GM21529 (cell line): ENCODE measurements around the gene FOXF1.

ENCODE experiments used
- ATAC-seq: cut with Tn5 transposase; IDR thresholded peaks from one replicate; pipeline ENCODE4 v1.9.1; 2021; ENCODE audit not compliant: unreplicated experiment

FOXF1 gene

DNA sequence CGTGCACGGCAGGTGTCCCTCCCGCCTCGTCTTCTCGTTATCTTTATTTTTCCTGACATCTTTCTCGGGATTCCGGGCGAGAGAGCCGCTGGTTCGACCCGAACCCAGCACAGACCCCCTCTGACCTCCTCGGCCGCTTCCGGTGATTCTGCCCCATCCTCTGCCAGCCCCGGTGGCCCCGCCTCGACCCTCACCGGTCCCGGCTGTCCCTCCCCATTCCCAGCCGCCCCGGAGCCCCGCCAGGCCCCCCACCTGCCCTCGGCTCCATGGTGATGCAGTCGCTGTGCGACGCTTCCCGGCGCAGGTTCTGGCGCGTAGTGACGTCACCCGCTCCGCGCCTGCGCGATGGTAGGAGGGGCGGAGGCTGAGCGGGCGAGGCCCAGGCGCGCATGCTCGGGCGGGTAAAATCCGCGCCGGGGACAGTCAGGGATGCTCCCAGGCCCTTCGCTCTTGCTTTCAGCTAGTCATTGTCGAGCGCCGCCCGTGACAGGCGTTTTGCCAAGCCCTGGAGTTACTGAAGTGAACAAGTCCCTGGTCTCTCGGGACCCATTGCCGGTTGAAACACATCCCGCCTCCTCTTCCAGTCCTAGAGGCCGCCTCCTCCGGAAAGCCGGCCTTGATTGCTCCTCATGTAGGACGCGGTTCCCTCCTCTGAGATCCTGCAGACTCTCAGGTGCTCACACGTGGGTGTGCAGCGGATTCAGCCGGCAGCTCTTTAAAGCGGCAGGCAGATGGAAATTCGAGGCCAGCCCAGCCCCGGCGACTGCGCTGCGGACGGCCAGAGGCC is 44.8 kb downstream of the FOXF1 start, which contains the start of gene MTHFSD:
TSS of gene MTHFSD (minus strand) at position 319 of the 787 bp plus-strand sequence. CDS start at position 268, 51 bp downstream.
- peak; percentile 88 for ATAC-seq

DNA sequence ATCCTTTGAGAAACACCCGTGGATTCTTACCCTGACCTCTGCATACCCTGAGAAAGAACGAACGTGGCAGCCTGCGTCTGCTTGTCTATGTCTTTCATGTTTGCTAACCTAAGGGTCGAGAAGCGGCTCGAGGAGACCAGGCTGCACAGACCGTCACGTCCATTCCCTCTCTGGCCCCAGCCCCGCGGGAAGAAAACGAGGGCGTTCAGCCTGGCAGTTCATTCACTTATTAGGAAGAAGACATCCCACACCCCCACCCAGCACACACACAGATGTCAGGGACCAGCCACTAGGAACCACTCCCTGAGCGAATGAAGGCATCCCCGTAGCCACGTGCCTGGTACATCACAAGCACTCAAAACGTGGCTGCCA is 45.4 kb downstream of the FOXF1 start:
- no peak for ATAC-seq

DNA sequence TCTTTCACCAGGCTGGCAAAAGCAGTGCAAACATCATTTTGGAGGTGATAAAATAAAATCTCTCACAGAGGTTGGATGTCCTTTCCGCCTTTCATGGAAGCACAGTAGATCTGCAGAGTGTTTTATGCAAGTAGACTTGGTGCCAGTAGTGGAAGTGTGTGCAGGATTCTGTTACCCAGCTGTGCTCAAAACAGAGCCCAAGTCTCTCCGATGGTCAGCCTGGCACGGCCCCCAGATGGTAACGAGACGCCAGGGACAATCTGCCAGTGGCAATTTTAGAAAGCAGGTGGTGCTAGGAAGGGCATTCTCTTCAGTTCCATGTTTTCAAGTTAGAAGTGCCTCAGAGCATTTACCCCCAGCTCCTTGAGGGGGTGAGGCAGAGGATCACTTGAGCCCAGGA is 46.2 kb downstream of the FOXF1 start:
- no peak for ATAC-seq

DNA sequence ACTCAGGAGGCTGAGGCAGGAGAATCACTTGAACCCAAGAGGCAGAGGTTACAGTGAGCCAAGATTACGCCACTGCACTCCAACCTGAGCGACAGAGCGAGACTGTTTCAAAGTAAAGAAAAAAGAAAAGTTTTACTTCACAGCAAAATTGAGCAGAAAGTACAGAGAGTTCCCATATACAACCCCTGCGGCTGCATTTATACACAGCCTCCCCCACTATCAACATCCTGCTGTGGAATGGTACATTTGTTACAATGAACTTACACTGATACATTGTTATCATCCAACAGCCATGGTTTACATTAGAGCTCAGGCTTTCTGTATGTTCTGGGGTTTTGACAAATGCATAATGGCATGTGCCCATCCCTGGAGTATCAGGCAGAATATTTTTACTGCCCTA is 47.3 kb downstream of the FOXF1 start:
- no peak for ATAC-seq

DNA sequence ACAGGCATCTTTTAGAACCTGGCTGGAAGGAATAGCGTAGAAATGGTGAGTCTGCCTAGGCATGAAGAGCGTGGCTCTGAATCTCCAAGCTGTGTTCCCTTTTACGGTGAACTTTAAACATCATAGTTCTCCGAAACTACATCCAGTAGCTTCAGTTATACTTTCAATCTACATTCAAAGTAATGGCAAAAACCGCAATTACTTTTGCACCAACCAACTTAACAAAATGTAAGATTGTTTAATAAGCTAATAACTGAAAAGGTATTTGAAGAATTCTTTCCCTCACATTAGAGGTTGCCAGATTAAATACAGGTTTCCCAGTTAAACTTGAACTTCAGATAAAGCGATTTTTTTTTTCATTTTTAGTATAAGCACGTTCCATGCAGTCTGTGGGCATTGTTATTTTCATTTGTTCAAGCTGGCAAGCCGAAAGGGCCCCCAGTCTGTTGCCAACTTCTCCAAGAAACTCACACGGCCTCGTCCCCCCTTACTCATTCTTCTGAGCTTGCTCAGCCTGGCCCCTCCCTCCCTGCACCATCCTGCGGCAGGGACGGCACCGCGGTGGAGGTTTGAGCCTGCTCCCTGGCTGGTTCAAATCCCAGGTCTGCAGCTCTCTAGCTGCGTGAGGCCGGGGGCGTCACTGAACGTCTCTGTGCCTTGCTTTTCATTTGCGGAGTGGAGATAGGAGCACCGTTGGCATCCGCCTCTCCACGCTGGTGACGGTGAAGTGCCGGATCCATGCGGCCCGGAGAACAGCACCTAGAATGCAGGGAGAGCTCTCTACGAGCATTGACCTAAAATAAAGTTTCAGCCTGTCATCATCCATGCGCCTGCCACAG is 48.2 kb downstream of the FOXF1 start:
- no peak for ATAC-seq

DNA sequence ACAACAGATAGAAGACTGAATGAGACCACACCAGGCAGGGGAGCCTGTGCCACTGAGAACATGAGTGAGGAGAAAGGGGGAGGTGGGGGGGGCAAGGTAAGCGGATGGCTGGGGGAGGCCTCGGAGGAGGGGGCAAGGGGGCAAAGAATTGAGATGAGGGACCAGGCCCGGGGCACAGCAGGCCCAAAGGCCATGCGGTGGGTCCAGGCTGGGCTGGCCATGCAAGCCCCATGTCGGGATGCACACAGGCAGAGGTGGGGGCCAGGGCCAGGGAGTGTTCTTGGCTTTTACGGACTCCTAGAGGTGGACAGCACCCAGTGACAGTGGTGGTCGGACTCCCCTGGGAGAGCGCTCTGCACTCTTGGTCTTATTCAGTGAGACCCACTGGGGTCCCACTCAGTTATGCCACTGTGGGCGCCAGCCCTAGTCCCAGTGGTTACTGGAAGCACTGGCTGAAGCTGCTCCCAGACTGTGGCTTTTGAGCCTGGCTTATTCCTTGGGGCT is 49.5 kb downstream of the FOXF1 start:
- ATAC-seq = no peak

DNA sequence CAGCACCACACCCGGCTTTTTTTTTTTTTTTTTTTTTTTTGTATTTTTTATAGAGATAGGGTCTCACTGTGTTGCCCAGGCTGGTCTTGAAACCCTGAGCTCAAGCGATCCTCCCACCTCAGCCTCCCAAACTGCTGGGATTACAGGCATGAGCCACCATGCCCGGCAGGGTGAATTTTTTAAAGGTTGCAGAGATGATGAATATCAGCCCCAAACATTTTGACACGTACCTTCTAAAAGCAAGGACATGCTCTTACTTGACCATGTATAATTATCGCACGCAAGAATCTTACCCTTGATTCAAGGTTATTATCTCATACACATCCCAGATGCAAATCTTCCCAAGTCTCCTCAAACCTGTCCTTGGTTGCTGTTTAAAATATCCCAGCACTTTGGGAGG is 52.0 kb downstream of the FOXF1 start:
- ATAC-seq = no peak

DNA sequence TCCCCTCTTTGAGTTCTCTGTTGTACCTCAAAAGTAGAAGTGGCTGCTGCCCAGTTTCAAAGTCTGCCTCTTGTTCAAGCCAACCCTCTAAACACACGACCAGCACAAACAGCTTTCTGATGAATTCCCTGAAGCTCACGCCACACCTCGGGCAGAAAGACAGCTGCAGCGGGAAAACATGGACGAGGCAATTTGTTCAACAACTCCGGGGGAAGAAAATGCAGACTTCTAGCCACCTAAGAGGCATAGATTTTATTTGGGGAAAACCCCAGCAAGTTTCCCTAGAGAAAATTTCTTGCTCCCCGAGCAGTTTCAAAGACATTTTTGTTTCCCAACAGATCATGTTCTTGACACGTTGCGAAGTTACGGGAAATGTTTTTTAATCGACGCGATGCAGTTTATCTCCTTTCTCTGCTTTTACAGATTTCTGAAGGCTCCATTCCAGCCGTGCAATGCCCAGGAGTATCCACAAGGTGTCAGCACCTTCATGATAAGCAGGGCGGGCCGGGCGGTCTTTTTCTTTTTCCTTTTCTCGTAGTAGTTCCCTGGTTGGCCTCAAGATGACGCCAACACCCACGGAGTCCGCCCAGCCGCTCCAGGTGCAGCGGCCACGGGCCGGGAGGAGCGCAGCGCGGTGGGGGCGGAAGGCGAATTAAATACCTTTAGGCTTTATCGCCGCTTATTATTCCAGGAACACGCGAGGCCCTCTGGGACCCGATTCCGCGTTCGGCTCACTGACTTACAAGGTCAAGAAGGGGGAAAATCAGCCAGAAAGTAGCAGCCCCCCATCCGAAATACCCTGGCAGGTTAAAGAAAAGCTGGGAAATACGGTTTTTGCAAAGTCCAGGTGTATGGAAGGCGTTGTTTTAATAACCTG is 53.4 kb downstream of the FOXF1 start:
- peak; percentile 79 for ATAC-seq
